Common myeloid progenitor, CD34-positive (primary cell): ENCODE measurements around the gene PACRG.

Experiments used
- CTCF ChIA-PET: fragments of 350-600 bp; sonication (Branson Sonifier 250); formaldehyde crosslinking; loops from one replicate; lab custom pipeline; 2021; ENCODE audit warnings: antibody characterized with exemption; lab: Charles Lee
- POLR2A ChIA-PET: fragments of 350-600 bp; sonication (Branson Sonifier 250); formaldehyde crosslinking; loops from one replicate; lab custom pipeline; 2021; ENCODE audit warnings: antibody characterized with exemption; lab: Charles Lee
- DNase-seq, 3 donors: peaks; one replicate each; pipeline versions ENCODE4 v3.0.0 to v3.0.0-alpha.2; 2013
- H3K27ac ChIP-seq, 2 experiments: 1 replicate in 1 of 2; 2 replicates in 1 of 2; pipeline ENCODE4 v1.7.0; 2013; ENCODE audit warnings: inconsistent platforms in 2 of 2, low read length in 2 of 2, mild to moderate bottlenecking in 2 of 2, low read depth in 1 of 2, moderate library complexity in 1 of 2; ENCODE audit not compliant: severe bottlenecking in 2 of 2, insufficient read depth in 1 of 2, poor library complexity in 1 of 2
- H3K27me3 ChIP-seq, 5 experiments: replicated peaks in 2 of 5; 1 replicate in 3 of 5; 2 replicates in 2 of 5; pipeline versions ENCODE4 v1.6.1 to v1.7.0; 2013; ENCODE audit warnings: low read length in 4 of 5, mild to moderate bottlenecking in 2 of 5, moderate library complexity in 2 of 5, inconsistent platforms in 1 of 5; ENCODE audit not compliant: insufficient read depth in 5 of 5, control insufficient read depth in 4 of 5
- H3K36me3 ChIP-seq, 4 experiments: 1 replicate in 2 of 4; 2 replicates in 2 of 4; pipeline versions ENCODE4 v1.6.1 to v1.7.0; 2013; ENCODE audit warnings: low read length in 3 of 4, control low read depth in 1 of 4, mild to moderate bottlenecking in 1 of 4; ENCODE audit not compliant: control insufficient read depth in 4 of 4, insufficient read depth in 4 of 4
- H3K4me1 ChIP-seq, 4 experiments: 1 replicate in 3 of 4; 2 replicates in 1 of 4; pipeline versions ENCODE4 v1.6.1 to v1.7.1; 2013; ENCODE audit warnings: low read length in 3 of 4, mild to moderate bottlenecking in 3 of 4, control low read depth in 1 of 4, inconsistent platforms in 1 of 4, moderate library complexity in 1 of 4; ENCODE audit not compliant: control insufficient read depth in 4 of 4, insufficient read depth in 4 of 4; ENCODE audit errors: control extremely low read depth in 1 of 4
- H3K4me3 ChIP-seq, 7 experiments: 1 replicate in 4 of 7; 2 replicates in 3 of 7; pipeline versions ENCODE4 v1.5.1 to v1.7.0; 2013; ENCODE audit warnings: mild to moderate bottlenecking in 7 of 7, low read length in 6 of 7, moderate library complexity in 6 of 7, inconsistent platforms in 2 of 7, low read depth in 2 of 7, control low read depth in 1 of 7; ENCODE audit not compliant: insufficient read depth in 4 of 7, control insufficient read depth in 1 of 7; ENCODE audit errors: extremely low read depth in 1 of 7
- H3K9me3 ChIP-seq, 5 experiments: 1 replicate in 4 of 5; 2 replicates in 1 of 5; pipeline versions ENCODE4 v1.6.1 to v1.7.1; 2013; ENCODE audit warnings: low read length in 4 of 5, mild to moderate bottlenecking in 2 of 5, inconsistent platforms in 1 of 5, low read depth in 1 of 5, moderate library complexity in 1 of 5; ENCODE audit not compliant: control insufficient read depth in 4 of 5, insufficient read depth in 2 of 5; ENCODE audit errors: control extremely low read depth in 1 of 5
- WGBS: methylation state at CpG from one replicate; pipeline ENCODE4 v1.1.5; 2013; ENCODE audit not compliant: insufficient coverage; 5-methylcytosine and 5-hydroxymethylcytosine counted together

Gene PACRG

DNA sequence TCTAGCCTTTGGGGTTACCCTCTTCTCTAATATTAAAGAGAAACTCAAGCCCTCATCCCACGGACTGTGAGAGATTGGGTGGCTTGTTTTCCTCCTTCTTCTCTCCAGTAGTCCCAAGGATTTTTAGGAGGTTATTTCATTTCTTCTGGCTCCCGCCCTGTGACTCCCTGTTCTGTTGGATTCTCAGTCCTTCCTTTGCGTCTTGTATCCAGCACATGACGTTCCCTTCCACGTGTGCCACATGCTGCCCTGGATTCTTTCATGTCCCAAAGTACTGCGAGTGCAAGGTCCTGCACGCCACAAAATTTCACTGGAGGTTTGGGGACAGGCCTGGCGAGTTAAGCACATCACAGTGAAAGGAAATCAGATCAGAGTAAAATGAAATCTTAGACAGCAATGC is 213.4 kb downstream of the PACRG start:
- no peaks in the 10 kb centered on the region for H3K4me1 ChIP-seq
- H3K9me3 ChIP-seq, result peaks cover 2 to 13% (median 3%) of the 10 kb centered on the region in 5 experiments
- H3K27me3 ChIP-seq, result no peaks in the 10 kb centered on the region
- ChIA-PET POLR2A (interaction anchor here (0.6 kb wide), 1 partner anchor 1930 kb away, joined by 3 read pairs; no protein-coding TSS in a partner anchor), CTCF (no interaction called here)
- DNase-seq, result no peak
- 84% methylated on average over 7 of the region's 8 CpGs for WGBS
- H3K36me3 ChIP-seq, result no peaks in the 10 kb centered on the region
- H3K4me3 ChIP-seq, result no peak overlapping the region
- H3K27ac ChIP-seq, result no peak overlapping the region

DNA sequence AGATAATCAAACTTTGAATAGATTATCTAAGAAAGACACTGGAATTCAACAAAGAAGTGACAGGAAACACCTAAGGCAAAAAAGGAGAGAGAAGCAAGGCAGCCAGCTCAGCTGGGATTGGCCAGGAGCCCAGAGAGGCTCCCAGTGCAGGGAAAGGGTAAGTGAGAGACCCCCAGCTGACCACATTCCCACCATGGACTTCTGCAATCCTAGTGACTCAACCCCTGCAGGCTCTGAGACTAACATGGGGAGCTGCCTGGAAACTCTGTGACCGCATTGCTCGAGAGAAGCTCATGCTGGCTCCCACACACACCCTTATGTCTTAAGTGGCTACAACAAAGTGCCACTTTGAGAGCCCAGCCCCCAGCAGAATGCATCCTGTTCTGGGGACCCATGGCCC is 215.1 kb downstream of the PACRG start:
- H3K27ac ChIP-seq, result no peak overlapping the region

DNA sequence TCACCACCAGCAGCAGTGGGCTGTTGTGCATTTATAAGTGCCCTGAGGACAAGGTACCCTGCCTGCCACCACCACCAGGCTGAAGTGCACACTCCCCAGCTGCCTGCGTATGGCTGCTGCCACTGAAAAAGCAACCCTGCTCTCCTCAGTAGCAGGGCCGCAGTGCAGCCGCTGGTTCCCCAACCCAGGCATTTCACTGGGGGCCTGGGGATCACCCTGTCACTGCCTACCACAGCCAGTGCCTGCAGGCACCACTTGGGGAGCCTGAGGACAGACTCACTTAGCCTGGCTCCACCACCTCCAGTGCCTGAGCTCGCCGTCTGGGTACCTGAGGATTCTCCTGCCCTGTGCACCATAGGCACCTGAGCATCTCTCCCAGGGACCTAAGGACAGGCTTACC is 215.6 kb downstream of the PACRG start:
- Histone ChIP-seq H3K4me3 (no peak overlapping the region), H3K9me3 (peaks cover 2 to 12% (median 3%) of the 10 kb centered on the region in 5 experiments), H3K4me1 (no peaks in the 10 kb centered on the region), H3K27ac (no peak overlapping the region), H3K36me3 (no peaks in the 10 kb centered on the region), H3K27me3 (no peaks in the 10 kb centered on the region)
- 77% methylated on average over 5 of the region's 5 CpGs for WGBS
- no peak for DNase-seq
- ChIA-PET POLR2A (no interaction called here), CTCF (no interaction called here)

More for the DNA sequence above, 215.1 kb downstream of the PACRG start:
- peaks cover 2 to 12% (median 3%) of the 10 kb centered on the region in 5 experiments for H3K9me3 ChIP-seq
- no peaks in the 10 kb centered on the region for H3K27me3 ChIP-seq
- H3K4me1 ChIP-seq, result no peaks in the 10 kb centered on the region
- ChIA-PET POLR2A (no interaction called here), CTCF (no interaction called here)
- no peak for DNase-seq
- WGBS, result 100% methylated on average over 2 of the region's 2 CpGs
- H3K4me3 ChIP-seq, result no peak overlapping the region
- H3K36me3 ChIP-seq, result no peaks in the 10 kb centered on the region

GRCh38 chr6:162951164-162951743 is 223.5 kb downstream of the PACRG start:
- ChIA-PET CTCF (no interaction called here), POLR2A (no interaction called here)
- H3K4me1 ChIP-seq, result no peaks in the 10 kb centered on the region
- H3K27me3 ChIP-seq, result no peaks in the 10 kb centered on the region
- no peaks in the 10 kb centered on the region for H3K36me3 ChIP-seq
- no peak overlapping the region for H3K4me3 ChIP-seq
- H3K27ac ChIP-seq, result no peak overlapping the region
- no peak for DNase-seq
- WGBS, result 82% methylated on average over 2 of the region's 4 CpGs
- no peaks in the 10 kb centered on the region for H3K9me3 ChIP-seq

DNA sequence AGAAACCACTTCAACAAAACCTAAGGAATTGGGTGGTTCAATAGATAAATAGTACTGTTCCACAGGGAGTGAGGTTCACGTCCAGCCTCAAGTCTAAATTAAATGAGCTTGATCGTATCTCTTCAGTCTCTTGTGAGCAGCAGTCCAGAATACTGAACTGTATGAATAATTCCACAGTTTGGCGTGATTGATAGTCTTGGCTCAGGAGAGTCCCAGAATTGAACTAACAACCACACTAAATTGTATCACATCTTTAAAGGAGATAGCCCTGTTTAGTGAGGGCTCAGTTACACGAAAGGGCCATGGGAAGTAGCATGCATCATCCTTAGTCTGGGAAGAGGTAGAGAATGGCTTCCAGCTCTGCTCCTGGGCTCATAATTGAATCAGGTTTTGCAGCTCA is 224.6 kb downstream of the PACRG start:
- no peaks in the 10 kb centered on the region for H3K36me3 ChIP-seq
- no peak overlapping the region for H3K4me3 ChIP-seq
- ChIA-PET POLR2A (no interaction called here), CTCF (no interaction called here)
- WGBS, result 88% methylated on average over 3 of the region's 4 CpGs
- H3K27ac ChIP-seq, result no peak overlapping the region
- H3K27me3 ChIP-seq, result no peaks in the 10 kb centered on the region
- DNase-seq, result no peak
- no peaks in the 10 kb centered on the region for H3K4me1 ChIP-seq
- no peaks in the 10 kb centered on the region for H3K9me3 ChIP-seq

GRCh38 chr6:162957062-162957461 is 229.3 kb downstream of the PACRG start:
- no peaks in the 10 kb centered on the region for H3K9me3 ChIP-seq
- DNase-seq, result no peak
- no peaks in the 10 kb centered on the region for H3K4me1 ChIP-seq
- H3K4me3 ChIP-seq, result no peak overlapping the region
- 100% methylated on average over 2 of the region's 3 CpGs for WGBS
- no peaks in the 10 kb centered on the region for H3K36me3 ChIP-seq
- ChIA-PET POLR2A (no interaction called here), CTCF (no interaction called here)
- no peaks in the 10 kb centered on the region for H3K27me3 ChIP-seq
- no peak overlapping the region for H3K27ac ChIP-seq

- Histone ChIP-seq H3K9me3 (no peaks in the 10 kb centered on the region), H3K27ac (no peak overlapping the region), H3K27me3 (no peaks in the 10 kb centered on the region), H3K4me1 (no peaks in the 10 kb centered on the region), H3K4me3 (no peak overlapping the region), H3K36me3 (no peaks in the 10 kb centered on the region)
- DNase-seq, result no peak
- WGBS, result 71% methylated on average over 1 of the region's 3 CpGs
- ChIA-PET CTCF (no interaction called here), POLR2A (no interaction called here)
Measured at GRCh38 chr6:162960679-162961457, 233.1 kb downstream of the PACRG start.
